Measurements from ENCODE around the gene PTPRO. TPM values are rescaled to one million over a fixed set of nuclear protein-coding genes. Genes with fewer than 3 reads are reported as not detected.
A peak's percentile ranks its signal among the peaks of the same experiment; 100 is the strongest.

PTPRO gene
- total RNA-seq, 1 experiment from 2014 or later: 0.63 TPM

- DNase-seq (ENCODE audit: low read depth): peak; percentile 78
Measured at GRCh38 chr12:15644700-15645099, 322.4 kb downstream of the PTPRO start.

GRCh38 chr12:15646581-15646980 lies 324.3 kb downstream of the PTPRO start:
- DNase-seq (ENCODE audit: low read depth): no peak

Other genes with a start within 250 kb of the PTPRO start
- gene RERG, start 101.1 kb upstream of the PTPRO start, total RNA-seq (2014; rRNA removed): 3.0 and 5.3 TPM in 2 replicates